GM21381 (cell line): ENCODE data around the gene TMEM86A.

Source experiments
- ATAC-seq: cut with Tn5 transposase; IDR thresholded peaks from one replicate; pipeline ENCODE4 v1.9.1; 2021; ENCODE audit warnings: mild to moderate bottlenecking, moderate library complexity; ENCODE audit not compliant: unreplicated experiment

Gene TMEM86A

GRCh38 chr11:18699848-18700261, 1.3 kb downstream of the TMEM86A start:
- ATAC-seq: no peak

GRCh38 chr11:18700375-18700774, 1.8 kb downstream of the TMEM86A start:
- ATAC-seq: no peak

- no peak for ATAC-seq
Measured at GRCh38 chr11:18700872-18701271, 2.3 kb downstream of the TMEM86A start.

GRCh38 chr11:18701614-18702216, 3.1 kb downstream of the TMEM86A start:
- ATAC-seq: no peak

- no peak for ATAC-seq
Measured at GRCh38 chr11:18703001-18703763, 4.6 kb downstream of the TMEM86A start.

GRCh38 chr11:18704045-18704645, 5.6 kb downstream of the TMEM86A start:
- ATAC-seq: no peak

- no peak for ATAC-seq
Measured at GRCh38 chr11:18704698-18705097, 6.1 kb downstream of the TMEM86A start.

GRCh38 chr11:18705651-18706281, 7.2 kb downstream of the TMEM86A start:
- no peak for ATAC-seq

- ATAC-seq: no peak
Measured at GRCh38 chr11:18706330-18707243, 8.0 kb downstream of the TMEM86A start.

GRCh38 chr11:18707811-18708340, 9.3 kb downstream of the TMEM86A start:
- no peak for ATAC-seq

GRCh38 chr11:18709414-18709813, 10.8 kb downstream of the TMEM86A start:
- ATAC-seq: no peak

GRCh38 chr11:18710545-18710944, 12.0 kb downstream of the TMEM86A start:
- no peak for ATAC-seq

GRCh38 chr11:18713646-18714442, 15.3 kb downstream of the TMEM86A start:
- no peak for ATAC-seq

- ATAC-seq: no peak
Measured at GRCh38 chr11:18714443-18714780, 15.8 kb downstream of the TMEM86A start.

GRCh38 chr11:18715476-18715875, 16.9 kb downstream of the TMEM86A start:
- ATAC-seq: no peak

- no peak for ATAC-seq
Measured at GRCh38 chr11:18720091-18720807, 21.7 kb downstream of the TMEM86A start.

- peak; percentile 69 for ATAC-seq
Measured at GRCh38 chr11:18720808-18721560, 22.4 kb downstream of the TMEM86A start.

- peak; percentile 63 for ATAC-seq
Measured at GRCh38 chr11:18721561-18722292, 23.1 kb downstream of the TMEM86A start.
